GM23248 (cell line): ENCODE measurements around the gene P3H4. TPM values are rescaled to one million over a fixed set of nuclear protein-coding genes. Genes with fewer than 3 reads are reported as not detected.

Source experiments
- DNase-seq: peaks from one replicate; pipeline ENCODE4 v3.0.0-alpha.2; 2015
- H2AFZ ChIP-seq: fragments of 200-600 bp; sonication (generic); 2 replicates; pipeline ENCODE4 v1.6.1; 2016; ENCODE audit warnings: antibody characterized with exemption
- H3F3A ChIP-seq: fragments of 200-600 bp; sonication (generic); 2 replicates; pipeline ENCODE4 v1.6.1; 2016; ENCODE audit warnings: mild to moderate bottlenecking, antibody characterized with exemption, mixed run types; ENCODE audit not compliant: insufficient read depth
- H3K27ac ChIP-seq: fragments of 200-600 bp; sonication (generic); 2 replicates; pipeline ENCODE4 v1.5.1; 2016; ENCODE audit warnings: mild to moderate bottlenecking
- H3K27me3 ChIP-seq: fragments of 200-600 bp; sonication (generic); replicated peaks from 2 replicates; pipeline ENCODE4 v1.6.1; 2016; ENCODE audit warnings: mild to moderate bottlenecking; ENCODE audit not compliant: insufficient read depth
- H3K36me3 ChIP-seq: fragments of 200-600 bp; sonication (generic); 2 replicates; pipeline ENCODE4 v1.6.1; 2016; ENCODE audit warnings: low read depth, mild to moderate bottlenecking
- H3K4me1 ChIP-seq: fragments of 200-600 bp; sonication (generic); 2 replicates; pipeline ENCODE4 v1.6.1; 2016; ENCODE audit warnings: mild to moderate bottlenecking; ENCODE audit not compliant: insufficient read depth
- H3K4me2 ChIP-seq: fragments of 200-600 bp; sonication (generic); one replicate; pipeline ENCODE4 v1.6.1; 2016; ENCODE audit warnings: mild to moderate bottlenecking; ENCODE audit not compliant: unreplicated experiment
- H3K4me3 ChIP-seq: fragments of 200-600 bp; sonication (generic); 2 replicates; pipeline ENCODE4 v1.5.1; 2016; ENCODE audit warnings: mild to moderate bottlenecking
- H3K79me2 ChIP-seq: fragments of 200-600 bp; sonication (generic); 2 replicates; pipeline ENCODE4 v1.6.1; 2016; ENCODE audit warnings: mild to moderate bottlenecking; ENCODE audit not compliant: insufficient read depth
- H3K9ac ChIP-seq: fragments of 200-600 bp; sonication (generic); 2 replicates; pipeline ENCODE4 v1.6.1; 2016; ENCODE audit warnings: mild to moderate bottlenecking
- H3K9me2 ChIP-seq: fragments of 200-600 bp; sonication (generic); 2 replicates; pipeline ENCODE4 v1.6.1; 2016; ENCODE audit warnings: mixed run types, mild to moderate bottlenecking, moderate library complexity; ENCODE audit not compliant: insufficient read depth
- H3K9me3 ChIP-seq: fragments of 200-600 bp; sonication (generic); one replicate; pipeline ENCODE4 v1.6.1; 2017; ENCODE audit warnings: low read depth
- H4K20me1 ChIP-seq: fragments of 200-600 bp; sonication (generic); 2 replicates; pipeline ENCODE4 v1.6.0; 2016; ENCODE audit not compliant: insufficient read depth
- EZH2 ChIP-seq: fragments of 200-600 bp; sonication (generic); IDR thresholded peaks from 2 replicates; pipeline ENCODE4 v1.6.1; 2018; ENCODE audit warnings: antibody characterized with exemption, mild to moderate bottlenecking; ENCODE audit not compliant: insufficient read depth, poor library complexity, severe bottlenecking
- EZH2phosphoT487 ChIP-seq: fragments of 200-600 bp; sonication (generic); IDR thresholded peaks from 2 replicates; pipeline ENCODE4 v1.6.1; 2018; ENCODE audit warnings: antibody characterized with exemption, moderate library complexity, mild to moderate bottlenecking, low read depth; ENCODE audit not compliant: insufficient read depth
- WGBS, 2 experiments: methylation state at CpG; one replicate each; pipeline ENCODE4 v1.1.6; 2015 to 2017; ENCODE audit warnings: low lambda C conversion rate in 2 of 2, low coverage in 1 of 2; ENCODE audit errors: missing lambda C conversion rate in 2 of 2; 5-methylcytosine and 5-hydroxymethylcytosine counted together
- in situ Hi-C: fragments of 300-500 bp; cut with MboI; formaldehyde crosslinking; loops from 2 replicates; pipeline ENCODE4 v1.15.0; 2020
- polyA plus RNA-seq: library from polyadenylated mRNA; unstranded; fragments of >200 nt; fragmentation: Nextera tagmentation; extraction: Ambion mirVana; gene quantifications from 2 replicates; pipeline ENCODE4 v1.2.1, GENCODE V29; 2016
- total RNA-seq: library from RNA; depleted of rRNA; stranded (reverse); fragments of >200 nt; shearing (Covaris generic); gene quantifications from 2 replicates; pipeline ENCODE4 v1.2.3, GENCODE V29; 2014

The P3H4 gene
- total and polyA plus RNA-seq, 2 experiments from 2014 or later: 96.9 to 161 TPM

- H3F3A ChIP-seq: no peaks in the 10 kb centered on the region
- DNase-seq: peak; percentile 81
- H3K36me3 ChIP-seq: no peaks in the 10 kb centered on the region
- no peak overlapping the region for H3K4me2 ChIP-seq
- H3K27ac ChIP-seq: no peak overlapping the region
- no peak overlapping the region for H3K4me3 ChIP-seq
- no peak overlapping the region for H2AFZ ChIP-seq
- no peaks in the 10 kb centered on the region for H3K79me2 ChIP-seq
- H3K27me3 ChIP-seq: no peaks in the 10 kb centered on the region
- no peaks in the 10 kb centered on the region for H3K9me2 ChIP-seq
- WGBS, 2 experiments: 27 to 31% methylated on average over 12 of the region's 12 CpGs
- H4K20me1 ChIP-seq: no peaks in the 10 kb centered on the region
- H3K9me3 ChIP-seq: no peaks in the 10 kb centered on the region
- H3K4me1 ChIP-seq: peaks cover 7% of the 10 kb centered on the region; the same call in 1 of the 2 replicates
- no peak overlapping the region for H3K9ac ChIP-seq
- in situ Hi-C loops: no loop called here
- TF ChIP-seq EZH2phosphoT487 (no peak), EZH2 (no peak)
These were observed 38.6 kb downstream of the P3H4 start for GRCh38 chr17:41773190-41773588.

GRCh38 chr17:41772586-41773189 lies 39.1 kb downstream of the P3H4 start:
- H3K4me1 ChIP-seq: peaks cover 5% of the 10 kb centered on the region; the same call in 1 of the 2 replicates
- no peaks in the 10 kb centered on the region for H3K79me2 ChIP-seq
- H3K4me2 ChIP-seq: no peak overlapping the region
- H3K27me3 ChIP-seq: no peaks in the 10 kb centered on the region
- no peak overlapping the region for H3K9ac ChIP-seq
- TF ChIP-seq EZH2: no peak
- no peak for TF ChIP-seq EZH2phosphoT487
- no peaks in the 10 kb centered on the region for H3F3A ChIP-seq
- H2AFZ ChIP-seq: no peak overlapping the region
- in situ Hi-C loops: no loop called here
- H4K20me1 ChIP-seq: no peaks in the 10 kb centered on the region
- H3K36me3 ChIP-seq: no peaks in the 10 kb centered on the region
- no peak for DNase-seq
- H3K4me3 ChIP-seq: no peak overlapping the region
- WGBS, 2 experiments: 93 to 94% methylated on average over 19 of the region's 19 CpGs
- H3K9me2 ChIP-seq: no peaks in the 10 kb centered on the region
- no peak overlapping the region for H3K27ac ChIP-seq
- no peaks in the 10 kb centered on the region for H3K9me3 ChIP-seq

- DNase-seq: no peak
- in situ Hi-C loops: no loop called here
- H3K9ac ChIP-seq: no peak overlapping the region
These were observed 39.5 kb downstream of the P3H4 start for GRCh38 chr17:41772218-41772585.

GRCh38 chr17:41771389-41772206 lies 40.2 kb downstream of the P3H4 start:
- H3K27ac ChIP-seq: no peak overlapping the region
- H3K36me3 ChIP-seq: no peaks in the 10 kb centered on the region
- H3F3A ChIP-seq: no peaks in the 10 kb centered on the region
- H2AFZ ChIP-seq: no peak overlapping the region
- H3K9me3 ChIP-seq: no peaks in the 10 kb centered on the region
- no peak overlapping the region for H3K9ac ChIP-seq
- H3K9me2 ChIP-seq: no peaks in the 10 kb centered on the region
- in situ Hi-C loops: no loop called here
- no peak for DNase-seq
- 76 to 78% methylated on average over 16 to 17 of the region's 17 CpGs for WGBS, 2 experiments
- H4K20me1 ChIP-seq: no peaks in the 10 kb centered on the region
- H3K4me1 ChIP-seq: no peaks in the 10 kb centered on the region
- no peak overlapping the region for H3K4me3 ChIP-seq
- no peaks in the 10 kb centered on the region for H3K79me2 ChIP-seq
- TF ChIP-seq EZH2phosphoT487 (no peak), EZH2 (no peak)
- H3K4me2 ChIP-seq: no peak overlapping the region
- no peaks in the 10 kb centered on the region for H3K27me3 ChIP-seq

More at GRCh38 chr17:41772218-41772585, 39.5 kb downstream of the P3H4 start:
- no peaks in the 10 kb centered on the region for H3K9me3 ChIP-seq
- H3F3A ChIP-seq: no peaks in the 10 kb centered on the region
- no peak for TF ChIP-seq EZH2phosphoT487
- TF ChIP-seq EZH2: no peak
- no peak overlapping the region for H3K27ac ChIP-seq
- no peaks in the 10 kb centered on the region for H3K36me3 ChIP-seq
- H4K20me1 ChIP-seq: no peaks in the 10 kb centered on the region
- H3K79me2 ChIP-seq: no peaks in the 10 kb centered on the region
- no peaks in the 10 kb centered on the region for H3K27me3 ChIP-seq
- no peaks in the 10 kb centered on the region for H3K4me1 ChIP-seq
- no peak overlapping the region for H3K4me2 ChIP-seq
- no peak overlapping the region for H3K4me3 ChIP-seq
- WGBS, 2 experiments: 77 to 82% methylated on average over 4 of the region's 4 CpGs
- no peak overlapping the region for H2AFZ ChIP-seq
- H3K9me2 ChIP-seq: no peaks in the 10 kb centered on the region
